Uterus (tissue), 4 donors: ENCODE measurements around the gene HMG20A. TPM values are rescaled to one million over a fixed set of nuclear protein-coding genes. Genes with fewer than 3 reads are reported as not detected.

Experiments used
- DNase-seq, 2 donors: peaks; one replicate each; pipeline ENCODE4 v3.0.0-alpha.2; 2019 to 2020
- H3K27ac ChIP-seq, 2 donors: fragments of 200-600 bp; sonication (generic); 1 replicate in 1 of 2; 2 replicates in 1 of 2; pipeline ENCODE4 v1.5.1; 2016 to 2018
- H3K27me3 ChIP-seq, 2 donors: fragments of 200-600 bp; sonication (generic); one replicate each; pipeline ENCODE4 v1.5.1; 2018 to 2019; ENCODE audit warnings: control low read depth in 1 of 2
- H3K36me3 ChIP-seq, 2 donors: fragments of 200-600 bp; sonication (generic); one replicate each; pipeline ENCODE4 v1.5.1; 2019; ENCODE audit warnings: control low read depth in 1 of 2
- H3K4me1 ChIP-seq, 2 donors: fragments of 200-600 bp; sonication (generic); one replicate each; pipeline ENCODE4 v1.5.1; 2018 to 2019; ENCODE audit warnings: control low read depth in 1 of 2
- H3K4me3 ChIP-seq, 2 donors: fragments of 200-600 bp; sonication (generic); 1 replicate in 1 of 2; 2 replicates in 1 of 2; pipeline ENCODE4 v1.5.1; 2018 to 2019; ENCODE audit warnings: mild to moderate bottlenecking in 1 of 2
- H3K9me3 ChIP-seq, 2 donors: fragments of 200-600 bp; sonication (generic); one replicate each; pipeline ENCODE4 v1.5.1; 2019; ENCODE audit warnings: control low read depth in 1 of 2
- POLR2A ChIP-seq, 2 donors: fragments of 450-650 bp; IDR thresholded peaks; one replicate each; pipeline ENCODE4 v1.6.1; 2016; ENCODE audit warnings: antibody characterized with exemption in 2 of 2, mild to moderate bottlenecking in 1 of 2, moderate library complexity in 1 of 2
- intact Hi-C: fragments of 100-400 bp; cut with DNase I; formaldehyde crosslinking; loops from one replicate; pipeline ENCODE4 v1.15.1; 2023; ENCODE audit warnings: low total_unique reads
- total RNA-seq, 4 donors: library from RNA; depleted of rRNA in 3 of 4; stranded (reverse); fragments of >200 nt in 3 of 4; gene quantifications; one replicate each; pipeline versions ENCODE4 v1.1.0 to v1.2.4, GENCODE V29; 2014 to 2023
- TF ChIP-seq, protein P1 (sequence below), 4 experiments: fragments of 200-600 bp in 2 of 4; fragments of 450-650 bp in 2 of 4; sonication (generic) in 2 of 4; IDR thresholded peaks; one replicate each; pipeline ENCODE4 v1.5.1; 2016 to 2019; ENCODE audit warnings: antibody characterized with exemption in 4 of 4, mild to moderate bottlenecking in 2 of 4, moderate library complexity in 1 of 4
- donor health status: DM: yes; HTN: yes; CAD: no.

Gene HMG20A
- total RNA-seq, 4 donors from 2014 or later: 10.5 to 59.5 (median 28.4) TPM

GRCh38 chr15:77526595-77527163 lies 106.0 kb downstream of the HMG20A start:
- Histone ChIP-seq H3K4me1 (no peaks in the 10 kb centered on the region), H3K27me3 (no peaks in the 10 kb centered on the region), H3K9me3 (no peaks in the 10 kb centered on the region), H3K27ac (peak overlapping the region; percentile 11 to 46), H3K36me3 (no peaks in the 10 kb centered on the region), H3K4me3 (no peak overlapping the region)
- intact Hi-C loops: no loop called here
- no peak for DNase-seq
- no peak for TF ChIP-seq POLR2A (IDR thresholded peaks at IDR 0.05)
- TF ChIP-seq, protein P1, sequence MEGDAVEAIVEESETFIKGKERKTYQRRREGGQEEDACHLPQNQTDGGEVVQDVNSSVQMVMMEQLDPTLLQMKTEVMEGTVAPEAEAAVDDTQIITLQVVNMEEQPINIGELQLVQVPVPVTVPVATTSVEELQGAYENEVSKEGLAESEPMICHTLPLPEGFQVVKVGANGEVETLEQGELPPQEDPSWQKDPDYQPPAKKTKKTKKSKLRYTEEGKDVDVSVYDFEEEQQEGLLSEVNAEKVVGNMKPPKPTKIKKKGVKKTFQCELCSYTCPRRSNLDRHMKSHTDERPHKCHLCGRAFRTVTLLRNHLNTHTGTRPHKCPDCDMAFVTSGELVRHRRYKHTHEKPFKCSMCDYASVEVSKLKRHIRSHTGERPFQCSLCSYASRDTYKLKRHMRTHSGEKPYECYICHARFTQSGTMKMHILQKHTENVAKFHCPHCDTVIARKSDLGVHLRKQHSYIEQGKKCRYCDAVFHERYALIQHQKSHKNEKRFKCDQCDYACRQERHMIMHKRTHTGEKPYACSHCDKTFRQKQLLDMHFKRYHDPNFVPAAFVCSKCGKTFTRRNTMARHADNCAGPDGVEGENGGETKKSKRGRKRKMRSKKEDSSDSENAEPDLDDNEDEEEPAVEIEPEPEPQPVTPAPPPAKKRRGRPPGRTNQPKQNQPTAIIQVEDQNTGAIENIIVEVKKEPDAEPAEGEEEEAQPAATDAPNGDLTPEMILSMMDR (IDR thresholded peaks at IDR 0.05): no peak

DNA sequence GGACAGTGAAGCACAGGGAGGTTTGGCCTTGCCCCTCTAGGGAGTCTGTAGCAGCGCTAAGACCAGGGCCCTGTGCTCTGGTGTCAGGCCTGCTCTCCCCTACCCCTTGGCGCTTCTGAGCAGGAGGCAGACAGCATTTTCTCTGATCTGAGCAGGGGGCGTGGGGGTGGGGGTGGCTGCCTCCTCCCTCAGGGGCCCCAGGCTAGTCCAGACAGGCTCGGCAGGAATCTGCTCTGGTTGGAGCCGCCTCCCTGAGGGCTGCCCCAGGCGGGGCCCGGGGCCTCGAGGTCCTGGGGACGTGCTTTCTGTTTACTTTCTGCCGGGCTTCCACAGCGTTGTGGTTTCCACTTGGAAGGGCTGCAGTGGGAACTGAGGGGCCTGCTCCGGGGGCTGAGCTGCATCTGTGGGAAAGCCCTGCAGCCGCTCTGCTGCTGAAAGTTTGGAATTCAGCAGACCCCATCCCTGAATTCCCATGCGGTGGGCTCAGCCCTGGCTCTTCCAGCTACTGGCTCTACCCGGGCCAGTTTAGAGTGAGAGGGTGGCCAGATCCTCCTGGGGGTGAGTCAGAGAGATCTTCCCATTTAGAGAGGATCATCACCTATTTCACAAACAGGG lies 106.6 kb downstream of the HMG20A start:
- intact Hi-C loops: no loop called here

DNA sequence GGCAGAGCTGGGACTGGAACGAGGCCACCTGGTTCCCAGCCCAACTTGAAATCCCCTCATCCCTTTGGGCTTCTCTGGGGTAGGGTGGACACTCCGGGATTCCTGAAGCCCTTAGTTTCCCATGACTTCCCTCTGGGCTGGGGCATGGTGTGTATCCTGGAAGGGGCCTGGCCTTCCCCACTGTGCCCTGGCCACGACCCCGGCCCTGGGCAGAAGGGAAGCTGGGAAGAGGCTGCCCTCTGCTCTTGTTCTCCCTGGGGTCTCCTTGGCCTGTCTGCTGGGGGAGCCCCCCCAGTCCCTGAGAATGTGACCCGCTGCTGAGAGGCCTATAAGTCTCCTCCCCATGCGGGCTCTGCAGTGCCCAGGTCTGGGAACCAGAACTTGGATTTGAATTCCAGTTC lies 107.1 kb downstream of the HMG20A start:
- intact Hi-C loops: no loop called here
- no peak overlapping the region for H3K4me3 ChIP-seq
- TF ChIP-seq, protein P1 (IDR thresholded peaks at IDR 0.05): no peak
- TF ChIP-seq POLR2A (IDR thresholded peaks at IDR 0.05): no peak
- no peaks in the 10 kb centered on the region for H3K36me3 ChIP-seq
- H3K9me3 ChIP-seq: no peaks in the 10 kb centered on the region
- peak overlapping the region; percentile 21 to 46 for H3K27ac ChIP-seq
- no peaks in the 10 kb centered on the region for H3K4me1 ChIP-seq
- no peak for DNase-seq
- H3K27me3 ChIP-seq: no peaks in the 10 kb centered on the region

More for the DNA sequence above, 106.6 kb downstream of the HMG20A start:
- H3K27ac ChIP-seq: peak overlapping the region; percentile 21 to 46
- H3K36me3 ChIP-seq: no peaks in the 10 kb centered on the region
- H3K4me1 ChIP-seq: no peaks in the 10 kb centered on the region
- TF ChIP-seq POLR2A (IDR thresholded peaks at IDR 0.05): no peak
- TF ChIP-seq, protein P1 (IDR thresholded peaks at IDR 0.05): no peak
- no peaks in the 10 kb centered on the region for H3K9me3 ChIP-seq
- no peak for DNase-seq
- H3K27me3 ChIP-seq: no peaks in the 10 kb centered on the region
- no peak overlapping the region for H3K4me3 ChIP-seq

- intact Hi-C loops: no loop called here
- no peak for DNase-seq
- H3K27ac ChIP-seq: peak overlapping the region in 1 of 2 donors; percentile 46
- H3K4me3 ChIP-seq: no peak overlapping the region
- no peaks in the 10 kb centered on the region for H3K36me3 ChIP-seq
- no peak for TF ChIP-seq POLR2A (IDR thresholded peaks at IDR 0.05)
- TF ChIP-seq, protein P1 (IDR thresholded peaks at IDR 0.05): no peak
- no peaks in the 10 kb centered on the region for H3K27me3 ChIP-seq
- H3K4me1 ChIP-seq: no peaks in the 10 kb centered on the region
- no peaks in the 10 kb centered on the region for H3K9me3 ChIP-seq
These were observed 107.7 kb downstream of the HMG20A start for GRCh38 chr15:77528290-77528967.

DNA sequence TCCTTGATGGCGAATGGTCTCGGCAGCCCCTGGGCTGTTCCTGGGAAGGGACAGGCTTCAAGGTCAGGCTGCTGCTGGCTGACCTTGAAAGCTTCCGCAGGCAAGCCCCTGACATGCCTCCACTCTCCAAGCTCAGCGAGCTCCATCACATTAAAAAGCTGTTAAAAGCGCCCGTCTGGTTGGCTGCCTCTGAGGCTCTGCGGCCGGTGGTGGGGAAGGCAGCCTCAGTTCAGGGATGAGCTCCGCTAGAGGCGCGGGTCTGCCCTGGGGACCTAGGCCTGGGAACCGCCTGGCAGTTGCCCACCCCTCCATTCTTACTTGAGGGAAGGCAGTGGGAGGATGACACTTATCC lies 108.3 kb downstream of the HMG20A start:
- no peaks in the 10 kb centered on the region for H3K9me3 ChIP-seq
- H3K27me3 ChIP-seq: no peaks in the 10 kb centered on the region
- intact Hi-C loops: no loop called here
- no peaks in the 10 kb centered on the region for H3K4me1 ChIP-seq
- TF ChIP-seq, protein P1 (IDR thresholded peaks at IDR 0.05): no peak
- no peak for TF ChIP-seq POLR2A (IDR thresholded peaks at IDR 0.05)
- no peak overlapping the region for H3K4me3 ChIP-seq
- DNase-seq: no peak
- H3K36me3 ChIP-seq: no peaks in the 10 kb centered on the region
- H3K27ac ChIP-seq: peak overlapping the region in 1 of 2 donors; percentile 46
